DMS153 (cell line): ENCODE data around the gene RGPD6.
"Not testable (repeated sequence)": the region's sequence is repeated elsewhere in the genome, so short reads cannot be mapped to it uniquely, and the experiment has no call there.

Experiments used
- DNase-seq: peaks from one replicate; lab custom pipeline; 2025; lab: John Stamatoyannopoulos, UW

RGPD6 gene

GRCh38 chr2:110481200-110481599, 95.8 kb downstream of the RGPD6 start:
- DNase-seq = not testable (repeated sequence)

- not testable (repeated sequence) for DNase-seq
Observed at GRCh38 chr2:110480084-110480483, 96.9 kb downstream of the RGPD6 start.

- not testable (repeated sequence) for DNase-seq
Observed at GRCh38 chr2:110477370-110477769, 99.7 kb downstream of the RGPD6 start.

GRCh38 chr2:110476952-110477351, 100.1 kb downstream of the RGPD6 start:
- not testable (repeated sequence) for DNase-seq

- not testable (repeated sequence) for DNase-seq
Observed at GRCh38 chr2:110475627-110476359, 101.2 kb downstream of the RGPD6 start.

GRCh38 chr2:110474898-110475297, 102.1 kb downstream of the RGPD6 start:
- not testable (repeated sequence) for DNase-seq

- not testable (repeated sequence) for DNase-seq
Observed at GRCh38 chr2:110473059-110473358, 104.0 kb downstream of the RGPD6 start.

- DNase-seq = not testable (repeated sequence)
Observed at GRCh38 chr2:110472171-110473058, 104.6 kb downstream of the RGPD6 start, which contains the start of gene LIMS4. LIMS4 (minus strand) TSS chr2:110472816; CDS start chr2:110472778, 38 bp downstream.

GRCh38 chr2:110468921-110469320, 108.1 kb downstream of the RGPD6 start:
- not testable (repeated sequence) for DNase-seq

- not testable (repeated sequence) for DNase-seq
Observed at GRCh38 chr2:110465312-110465711, 111.7 kb downstream of the RGPD6 start.
